ENCODE results near the gene STKLD1.
"Not testable (repeated sequence)": the region's sequence is repeated elsewhere in the genome, so short reads cannot be mapped to it uniquely, and the experiment has no call there.

STKLD1 gene

DNA sequence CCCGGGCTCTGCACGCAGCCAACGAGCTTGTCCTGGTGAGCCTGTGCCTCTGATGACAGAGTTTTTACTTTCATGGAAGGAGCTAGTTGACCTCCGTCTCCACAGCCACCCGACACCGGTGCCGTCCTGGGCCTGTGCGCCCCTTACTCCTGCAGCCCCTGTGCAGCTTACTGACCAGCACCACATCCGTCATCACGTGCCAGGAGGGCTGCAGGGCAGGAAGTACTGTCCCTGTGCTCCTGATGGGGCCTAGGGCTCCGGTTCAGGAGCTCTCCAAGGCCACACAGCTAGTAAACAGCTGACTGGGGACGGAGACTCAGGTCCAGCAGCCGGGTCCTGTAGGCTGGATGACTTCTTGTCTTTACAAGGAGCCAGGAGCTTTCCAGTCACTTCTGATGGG, 10.2 kb downstream of the STKLD1 start:
- DNase-seq (ENCODE audit: low spot score): no peak

DNA sequence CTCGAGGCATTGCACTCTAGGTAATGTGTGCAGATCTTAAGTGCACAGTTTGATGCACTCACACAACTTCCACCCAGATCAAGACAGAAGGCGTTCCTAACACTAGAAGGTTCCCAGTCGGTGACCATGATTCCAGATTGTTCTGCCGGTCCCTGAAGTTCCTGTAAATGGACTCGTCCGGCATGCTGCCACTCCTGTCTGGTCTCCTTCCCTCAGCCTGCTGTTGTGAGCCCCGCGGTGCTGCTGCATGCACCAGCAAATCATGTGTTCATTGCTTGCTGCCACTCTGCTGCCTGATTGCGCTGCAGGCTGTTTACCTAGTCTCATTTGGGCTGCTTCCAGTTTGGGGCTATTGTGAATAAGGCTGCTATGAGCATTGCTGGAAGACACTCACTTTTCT, 11.5 kb downstream of the STKLD1 start:
- no peak for DNase-seq (ENCODE audit: low spot score)

DNA sequence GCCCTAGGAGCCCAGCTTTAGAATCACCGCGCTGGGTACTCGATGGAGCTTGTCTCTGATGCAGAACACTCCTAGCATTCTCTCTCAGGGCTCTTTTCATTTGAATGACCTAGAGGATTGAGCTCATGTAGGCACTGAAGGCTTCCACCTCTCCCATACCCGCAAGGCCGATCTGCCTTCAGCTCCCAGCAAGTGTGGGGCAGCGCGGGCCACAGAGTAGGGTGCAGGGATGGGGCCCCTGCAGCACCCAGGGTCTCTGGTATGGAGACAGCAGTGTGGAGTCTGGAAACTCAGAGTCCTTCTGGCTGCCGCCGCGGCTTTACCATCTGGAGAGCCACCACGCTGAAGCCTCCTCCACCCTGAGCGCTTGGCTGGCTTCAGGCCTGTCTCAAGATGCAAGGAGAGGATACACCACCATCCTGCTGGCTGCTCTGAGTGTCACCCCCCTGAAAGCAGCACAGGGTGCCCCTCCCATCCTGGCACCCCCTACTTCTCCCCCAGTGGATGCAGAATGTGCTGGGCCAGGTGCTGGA, 12.9 kb downstream of the STKLD1 start:
- no peak for DNase-seq (ENCODE audit: low spot score)

DNA sequence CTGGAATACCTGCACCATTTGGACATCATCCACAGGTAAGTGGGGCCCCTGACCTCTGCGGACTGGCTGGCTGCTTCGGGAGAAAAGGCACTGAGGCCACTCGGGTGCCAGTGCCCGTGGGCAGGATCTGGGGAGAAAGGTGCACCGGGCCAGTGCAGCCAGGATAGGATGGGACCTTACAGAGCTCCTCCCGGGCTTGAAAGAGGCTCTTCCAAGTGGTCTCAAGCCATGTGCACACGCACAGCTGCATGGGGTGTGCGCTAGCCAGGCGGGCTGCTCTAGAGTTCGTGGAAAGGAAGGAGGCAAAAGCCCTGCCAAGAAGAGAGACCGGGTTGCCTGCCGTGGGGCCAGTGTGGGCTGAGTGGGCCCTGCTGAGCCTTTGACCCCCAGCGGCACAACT, 13.4 kb downstream of the STKLD1 start:
- DNase-seq (ENCODE audit: low spot score): no peak

DNA sequence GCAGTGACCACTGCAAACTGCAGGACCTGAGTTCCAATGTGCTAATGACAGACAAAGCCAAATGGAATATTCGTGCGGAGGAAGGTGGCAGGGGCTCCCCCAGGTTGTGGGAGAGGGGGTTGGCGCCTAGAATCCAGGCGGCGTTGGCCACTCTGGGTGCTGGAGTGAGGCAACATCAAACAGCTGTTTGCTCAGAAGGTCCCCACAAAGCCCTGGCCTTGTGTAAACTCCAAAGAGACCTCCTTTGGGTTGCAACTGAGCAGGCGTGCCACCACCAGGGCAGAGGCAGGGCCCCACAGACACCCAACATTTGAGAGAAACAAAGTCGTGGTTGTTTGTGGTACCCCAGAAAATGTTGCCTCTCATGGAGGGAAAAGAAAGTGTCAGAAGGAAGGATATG, 14.5 kb downstream of the STKLD1 start:
- no peak for DNase-seq (ENCODE audit: low spot score)

DNA sequence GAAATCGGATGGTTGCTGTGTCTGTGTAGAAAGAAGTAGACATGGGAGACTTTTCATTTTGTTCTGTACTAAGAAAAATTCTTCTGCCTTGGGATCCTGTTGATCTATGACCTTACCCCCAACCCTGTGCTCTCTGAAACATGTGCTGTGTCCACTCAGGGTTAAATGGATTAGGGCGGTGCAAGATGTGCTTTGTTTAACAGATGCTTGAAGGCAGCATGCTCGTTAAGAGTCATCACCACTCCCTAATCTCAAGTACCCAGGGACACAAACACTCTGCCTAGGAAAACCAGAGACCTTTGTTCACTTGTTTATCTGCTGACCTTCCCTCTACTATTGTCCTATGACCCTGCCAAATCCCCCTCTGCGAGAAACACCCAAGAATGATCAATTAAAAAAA, 15.3 kb downstream of the STKLD1 start:
- DNase-seq (ENCODE audit: low spot score): not testable (repeated sequence)

DNA sequence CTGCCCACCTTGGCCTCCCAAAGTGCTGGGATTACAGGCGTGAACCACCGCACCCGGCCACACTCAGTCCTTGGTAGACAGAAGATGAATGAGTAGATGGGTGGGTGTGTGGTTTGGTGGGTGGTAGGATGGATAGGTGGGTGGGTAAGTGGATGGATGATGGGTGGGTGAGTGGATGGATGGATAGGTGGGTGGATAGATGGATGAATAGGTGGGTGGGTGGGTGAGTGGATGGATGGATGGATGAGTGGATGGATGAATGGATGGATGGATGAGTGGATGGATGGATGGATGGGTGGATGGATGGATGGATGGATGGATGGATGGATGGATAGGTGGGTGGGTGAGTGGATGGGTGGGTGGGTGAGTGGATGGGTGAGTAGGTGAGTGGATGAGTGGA, 16.1 kb downstream of the STKLD1 start:
- not testable (repeated sequence) for DNase-seq (ENCODE audit: low spot score)

DNA sequence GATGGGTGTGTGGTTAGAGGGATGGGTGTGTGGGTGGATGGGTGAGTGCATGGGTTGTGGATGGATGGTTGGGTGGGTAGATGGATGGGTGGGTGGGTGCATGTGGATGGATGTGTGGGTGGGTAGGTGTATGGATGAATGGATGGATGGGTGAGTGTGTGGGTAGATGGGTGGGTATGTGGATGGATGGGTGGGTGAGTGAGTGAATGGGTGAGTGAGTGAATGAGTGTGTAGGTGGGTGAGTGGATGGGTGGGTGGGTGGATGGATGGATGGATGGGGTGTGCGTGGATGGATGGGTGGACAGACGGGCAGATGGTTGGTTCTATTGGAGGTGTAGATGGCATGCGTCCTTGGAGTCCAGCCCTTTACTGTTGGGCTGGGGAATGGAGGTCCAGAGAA, 17.2 kb downstream of the STKLD1 start:
- DNase-seq (ENCODE audit: low spot score): no peak

DNA sequence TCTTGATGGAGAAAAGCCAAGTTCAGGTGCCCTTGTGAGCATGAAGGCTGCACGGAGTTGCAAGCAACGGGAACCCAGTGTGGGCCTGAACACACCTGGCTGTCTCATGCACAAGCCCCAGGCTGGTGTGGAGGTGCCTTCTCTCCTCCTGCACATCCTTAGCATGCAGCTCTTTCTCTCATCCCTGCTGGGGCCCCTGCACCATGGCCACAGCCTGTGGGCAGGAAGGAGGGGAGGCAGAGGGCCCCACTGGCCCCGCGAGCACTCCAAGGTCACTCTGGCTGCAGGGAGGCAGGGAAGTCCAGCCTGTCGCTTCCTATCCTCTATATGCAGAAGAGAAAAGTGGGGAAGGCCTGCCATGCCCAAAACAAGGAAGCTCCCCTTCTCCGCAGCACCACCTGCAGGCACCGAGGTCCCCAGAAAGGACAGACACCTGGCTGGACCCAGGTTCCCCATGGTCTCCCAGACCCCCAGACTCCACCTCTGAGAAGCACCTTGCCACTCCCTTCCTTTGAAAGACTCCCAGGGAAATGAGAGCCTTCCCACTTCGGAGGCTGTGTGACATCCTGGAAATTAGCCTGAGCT, 18.6 kb downstream of the STKLD1 start:
- DNase-seq (ENCODE audit: low spot score): peak; percentile 5

DNA sequence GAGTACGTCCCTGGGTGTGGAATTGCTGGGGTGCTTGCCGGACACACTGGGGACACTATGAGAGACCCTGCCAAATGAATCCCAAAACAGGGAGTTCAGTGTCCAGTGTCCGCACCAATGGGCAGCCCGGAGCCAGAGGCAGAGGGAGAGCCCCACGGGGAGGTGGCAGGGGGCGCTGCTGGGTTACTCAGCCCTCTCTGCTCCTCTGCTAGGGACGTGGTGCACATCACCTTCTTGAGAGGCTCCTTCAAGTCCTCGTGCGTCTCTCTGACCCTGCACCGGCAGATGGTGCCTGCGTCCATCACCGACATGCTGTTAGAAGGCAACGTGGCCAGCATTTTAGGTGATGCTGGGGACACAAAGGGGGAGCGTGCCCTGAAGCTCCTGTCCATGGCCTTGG, 20.8 kb downstream of the STKLD1 start:
- DNase-seq (ENCODE audit: low spot score): peak; percentile 43

DNA sequence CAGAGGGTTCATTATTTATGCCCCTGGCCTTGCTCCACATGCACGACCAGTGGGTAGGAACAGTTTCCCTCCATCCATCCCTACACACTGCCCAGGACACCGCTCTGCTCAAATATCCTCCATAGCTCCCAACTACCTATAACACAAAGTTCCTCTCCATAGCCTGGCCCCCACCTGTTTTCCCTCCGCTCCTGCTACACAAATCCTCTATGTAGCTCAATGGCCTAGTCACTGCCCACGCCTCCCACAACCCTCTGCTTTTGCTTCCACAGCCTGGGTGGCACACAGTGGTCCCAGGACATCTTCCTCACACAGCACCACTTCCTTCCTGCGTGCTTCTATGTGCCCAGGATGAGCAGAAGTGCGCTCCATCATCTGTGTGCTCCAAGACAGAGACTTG, 21.2 kb downstream of the STKLD1 start:
- peak; percentile 4 for DNase-seq (ENCODE audit: low spot score)

DNA sequence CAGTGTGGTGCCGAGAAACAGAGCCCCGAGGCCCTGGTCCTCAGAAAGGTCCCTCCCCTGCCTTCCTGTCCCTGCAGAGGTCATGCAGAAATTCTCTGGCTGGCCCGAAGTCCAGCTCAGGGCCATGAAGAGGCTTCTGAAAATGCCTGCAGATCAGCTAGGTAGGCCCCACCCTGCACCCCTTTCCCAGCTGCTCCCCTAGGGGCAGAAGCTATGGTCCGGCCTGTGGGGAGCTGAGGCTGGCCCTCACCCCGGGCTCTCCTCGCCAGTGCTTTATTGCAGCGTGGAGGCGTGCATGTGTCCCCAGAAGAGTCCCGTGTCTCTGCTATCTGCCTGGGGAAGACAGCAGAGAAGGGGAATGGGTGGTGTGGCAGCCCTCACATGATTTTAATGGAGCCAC, 21.7 kb downstream of the STKLD1 start:
- DNase-seq (ENCODE audit: low spot score): no peak

DNA sequence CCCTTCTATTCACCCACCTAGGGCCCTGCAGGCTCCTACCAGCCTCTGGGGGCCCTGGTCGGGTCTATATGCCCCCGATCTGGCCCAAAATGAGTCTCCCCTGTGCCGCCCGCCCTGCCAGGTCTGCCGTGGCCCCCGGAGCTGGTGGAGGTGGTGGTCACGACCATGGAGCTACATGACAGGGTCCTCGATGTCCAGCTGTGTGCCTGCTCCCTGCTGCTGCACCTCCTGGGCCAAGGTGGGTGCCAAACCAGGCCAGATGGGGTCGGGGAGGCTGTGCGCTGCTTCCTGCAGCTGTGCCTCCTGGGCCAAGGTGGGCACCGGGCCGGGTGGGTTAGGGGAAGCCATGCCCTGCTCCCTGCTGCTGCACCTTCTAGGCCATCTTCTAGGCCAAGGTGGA, 24.1 kb downstream of the STKLD1 start:
- no peak for DNase-seq (ENCODE audit: low spot score)

DNA sequence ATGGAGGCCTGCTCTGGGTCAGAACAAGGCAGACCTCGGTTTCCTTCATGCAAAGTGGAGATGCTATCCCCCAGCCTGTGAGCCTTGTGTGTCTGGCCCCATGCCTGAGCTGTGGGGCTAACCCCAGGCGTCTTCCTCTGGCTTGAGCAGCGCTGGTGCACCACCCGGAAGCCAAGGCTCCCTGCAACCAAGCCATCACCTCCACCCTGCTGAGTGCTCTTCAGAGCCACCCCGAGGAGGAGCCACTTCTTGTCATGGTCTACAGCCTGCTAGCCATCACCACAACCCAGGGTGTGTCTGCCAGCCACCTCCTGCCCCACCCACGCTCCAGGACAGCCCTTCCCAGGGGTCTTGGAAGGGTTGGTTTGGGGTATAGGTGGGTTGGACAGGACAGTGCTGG, 25.4 kb downstream of the STKLD1 start:
- no peak for DNase-seq (ENCODE audit: low spot score)

DNA sequence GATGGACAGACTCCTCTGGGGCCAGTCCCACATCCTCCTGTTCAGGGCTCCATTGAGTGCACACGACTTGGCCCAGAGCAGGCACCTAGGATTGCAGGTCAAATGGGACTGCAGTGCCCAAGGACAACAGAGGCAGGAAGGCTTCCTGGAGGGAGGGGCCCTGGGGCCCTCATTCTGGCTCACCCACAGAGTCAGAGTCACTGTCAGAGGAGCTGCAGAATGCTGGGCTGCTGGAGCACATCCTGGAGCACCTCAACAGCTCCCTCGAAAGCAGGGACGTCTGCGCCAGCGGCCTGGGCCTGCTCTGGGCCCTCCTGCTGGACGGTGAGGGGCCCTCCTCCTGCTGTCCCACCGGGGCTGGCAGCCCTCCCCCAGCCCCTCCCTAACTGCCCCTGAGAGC, 26.5 kb downstream of the STKLD1 start:
- DNase-seq (ENCODE audit: low spot score): no peak

DNA sequence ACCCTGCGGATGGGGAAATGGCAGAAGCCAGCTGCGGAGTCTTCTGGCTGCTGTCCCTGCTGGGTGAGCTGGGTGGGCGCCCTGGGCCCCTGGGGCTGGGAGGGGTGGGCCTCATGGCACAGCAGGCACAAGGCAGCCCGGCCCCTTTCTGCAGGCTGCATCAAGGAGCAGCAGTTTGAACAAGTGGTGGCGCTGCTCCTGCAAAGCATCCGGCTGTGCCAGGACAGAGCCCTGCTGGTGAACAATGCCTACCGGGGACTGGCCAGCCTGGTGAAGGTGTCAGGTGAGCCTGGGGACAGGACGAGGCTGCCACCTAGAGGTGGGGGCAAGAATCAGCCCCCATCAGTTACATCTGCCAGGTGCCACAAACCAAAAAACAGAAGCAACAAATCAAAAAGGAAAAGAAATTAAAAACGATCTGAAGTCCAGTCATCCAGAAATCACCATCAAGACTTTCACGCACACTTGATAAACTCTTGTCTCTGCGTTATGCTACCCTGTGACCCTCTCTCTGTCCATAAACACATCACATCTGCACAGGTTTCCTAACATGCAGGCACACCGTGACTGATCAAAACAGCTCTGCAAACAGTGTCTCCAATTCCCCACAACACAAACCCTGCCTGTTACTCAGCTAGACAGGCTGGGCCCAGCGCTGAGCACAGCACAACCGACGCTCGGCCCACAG, 27.7 kb downstream of the STKLD1 start:
- DNase-seq (ENCODE audit: low spot score): peak; percentile 36

DNA sequence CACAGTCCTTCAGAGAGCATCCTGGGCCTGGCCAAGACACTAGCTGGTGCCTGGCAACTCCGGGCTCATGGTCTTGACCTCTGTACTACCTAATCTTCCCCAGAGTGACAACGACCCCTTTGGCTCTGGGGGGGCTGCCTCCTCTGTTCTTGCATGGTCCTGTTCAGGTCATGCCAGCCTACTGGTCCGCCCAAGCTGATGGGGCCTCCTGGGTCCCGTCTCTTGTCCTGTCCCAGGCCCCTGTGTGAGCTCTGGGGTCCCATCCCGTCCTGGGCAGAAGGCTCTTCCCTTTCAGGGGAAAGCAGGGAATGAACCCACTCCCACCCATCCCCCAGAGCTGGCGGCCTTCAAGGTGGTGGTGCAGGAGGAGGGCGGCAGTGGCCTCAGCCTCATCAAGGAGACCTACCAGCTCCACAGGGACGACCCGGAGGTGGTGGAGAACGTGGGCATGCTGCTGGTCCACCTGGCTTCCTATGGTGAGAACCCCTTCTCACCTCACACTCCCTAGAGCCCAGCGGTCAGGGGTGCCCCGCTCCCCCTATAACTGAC, 28.4 kb downstream of the STKLD1 start:
- DNase-seq (ENCODE audit: low spot score): no peak

DNA sequence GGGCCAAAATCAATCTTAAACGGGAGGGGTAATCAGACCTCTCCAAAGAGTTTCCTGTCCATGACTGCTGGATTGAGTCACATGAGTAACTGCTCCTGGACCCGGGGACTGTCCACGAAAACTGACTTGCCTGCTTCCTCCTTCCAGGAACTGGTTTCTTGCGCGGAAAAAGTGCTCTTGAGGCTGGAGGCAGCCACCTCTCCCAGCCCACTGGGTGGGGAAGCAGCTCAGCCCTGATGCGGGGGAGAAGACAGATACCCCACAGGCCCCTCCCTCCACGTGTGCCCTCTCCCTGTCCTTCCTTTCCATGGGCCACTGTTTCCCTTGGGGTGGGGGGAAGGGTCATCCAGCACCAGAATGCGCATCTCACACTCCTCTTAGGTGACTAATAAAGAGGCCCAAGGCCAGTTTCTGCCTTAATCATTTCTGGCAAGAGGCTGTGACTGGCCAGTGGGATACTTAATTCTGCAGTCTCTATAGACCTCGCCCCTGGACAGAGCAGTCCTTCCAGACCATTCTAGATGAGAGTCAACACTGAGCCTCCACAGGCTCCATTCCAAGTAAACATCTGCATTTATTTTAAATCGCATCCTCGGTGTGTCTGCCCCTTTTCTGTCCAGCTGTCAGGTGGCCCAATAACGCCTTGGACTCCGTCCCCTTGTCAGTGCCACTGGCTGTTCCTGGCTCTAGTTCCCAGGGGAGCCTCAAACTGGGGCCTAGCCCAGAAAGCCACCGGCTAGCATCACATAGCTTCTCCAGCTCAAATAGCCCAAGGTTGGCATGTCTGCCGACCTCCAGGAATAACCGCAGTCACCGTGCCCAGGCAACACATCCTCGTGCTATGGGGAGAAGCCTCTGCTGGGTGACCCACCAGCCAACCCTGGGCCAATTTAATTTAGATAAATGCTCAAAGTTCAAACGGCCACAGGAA, 29.6 kb downstream of the STKLD1 start:
- DNase-seq (ENCODE audit: low spot score): peak; percentile 73

DNA sequence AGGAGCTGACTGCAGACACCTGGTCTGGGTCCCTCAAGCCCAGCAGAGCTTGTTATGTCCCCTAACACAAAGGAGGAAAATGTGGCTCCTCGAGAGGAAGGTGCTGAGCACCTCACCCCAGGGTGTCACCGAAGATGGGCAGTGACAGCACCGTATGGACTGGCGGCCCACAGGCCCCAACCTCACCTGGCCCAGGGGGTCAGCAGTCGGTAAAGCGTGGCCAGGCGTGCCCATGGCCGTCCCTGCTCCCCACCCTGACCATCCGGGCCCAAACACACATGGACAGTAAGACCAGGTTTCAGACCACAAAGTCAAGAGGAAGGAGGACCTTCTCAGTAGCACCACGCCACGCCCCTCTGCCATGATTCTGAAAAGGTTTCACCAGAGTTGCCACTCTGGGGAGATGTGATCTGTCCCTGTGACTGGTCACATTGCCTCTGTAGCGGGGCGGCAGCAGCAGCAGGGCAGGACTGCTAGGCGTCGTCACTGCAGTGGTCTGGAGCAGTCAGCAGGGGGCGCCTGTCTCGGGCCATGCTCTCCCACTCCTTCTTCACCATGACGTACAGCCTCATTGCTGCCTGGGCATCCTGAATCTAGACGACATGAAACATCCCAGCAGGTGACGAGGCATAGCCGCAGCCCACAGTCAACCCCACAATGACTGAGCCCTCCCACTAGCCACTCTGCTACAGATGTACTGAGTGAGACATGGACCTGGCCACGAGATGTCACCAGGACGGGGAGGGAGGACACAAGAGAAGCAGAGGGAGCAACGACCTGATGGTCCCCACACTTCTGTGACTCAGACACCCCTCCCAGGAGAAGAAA, 30.5 kb downstream of the STKLD1 start:
- peak; percentile 91 for DNase-seq (ENCODE audit: low spot score)

DNA sequence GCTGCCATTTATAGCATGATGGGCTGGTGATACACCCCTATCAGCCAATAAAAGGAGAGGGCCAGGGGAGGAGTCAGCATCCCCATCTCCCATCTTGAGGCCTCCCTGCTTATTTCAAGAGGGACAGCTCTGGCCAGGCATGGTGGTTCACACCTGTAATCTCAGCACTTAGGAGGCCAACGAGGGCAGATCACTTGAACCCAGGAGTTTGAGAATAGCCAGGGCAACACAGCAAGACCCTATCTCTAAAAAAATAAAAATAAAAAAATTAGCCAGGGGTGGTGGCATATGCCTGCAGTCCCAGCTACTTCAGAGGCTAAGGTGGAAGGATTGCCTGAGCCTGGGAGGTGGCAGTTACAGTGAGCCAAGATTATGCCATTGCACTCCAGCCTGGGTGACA, 31.9 kb downstream of the STKLD1 start:
- no peak for DNase-seq (ENCODE audit: low spot score)

DNA sequence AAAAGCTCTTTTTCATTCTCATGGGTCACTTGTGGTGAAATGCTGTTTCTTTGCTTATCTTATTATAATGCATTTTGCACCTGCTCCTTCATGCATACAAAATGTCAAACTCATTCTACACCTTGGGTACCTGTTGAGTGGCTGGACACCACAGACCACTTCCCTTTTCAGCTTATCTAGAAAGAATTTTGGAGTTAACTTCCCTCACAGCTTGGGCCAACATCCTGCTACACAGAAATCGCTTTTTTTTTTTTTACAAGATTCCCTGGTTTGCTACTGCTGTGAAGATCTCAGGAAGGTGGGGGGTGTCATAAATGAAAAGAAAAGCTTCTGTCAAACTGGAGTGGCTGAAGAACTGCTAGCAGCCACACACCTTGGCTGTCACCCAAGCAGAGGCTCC, 39.0 kb downstream of the STKLD1 start:
- DNase-seq (ENCODE audit: low spot score): no peak
